PC-3 (cell line): Measurements from ENCODE around the gene PDS5A. TPM values are rescaled to one million over a fixed set of nuclear protein-coding genes. Genes with fewer than 3 reads are reported as not detected.

Experiments used
- ATAC-seq: fragments of 200-7000 bp; cut with Tn5 transposase; 2 replicates; pipeline ENCODE4 v1.9.1; 2020; ENCODE audit warnings: mild to moderate bottlenecking, moderate library complexity
- BruUV-seq: library from RNA; stranded (reverse); fragments of 400-500 nt; replicated peaks from 2 replicates; lab custom pipeline; 2021; lab: Mats Ljungman, UMichigan
- CTCF ChIA-PET: fragments of 300-600 bp; sonication (Branson Sonifier 250); formaldehyde crosslinking; loops from one replicate; lab custom pipeline; 2022; ENCODE audit warnings: antibody characterized with exemption; lab: Charles Lee
- POLR2A ChIA-PET: fragments of 300-600 bp; sonication (Branson Sonifier 250); formaldehyde crosslinking; loops from one replicate; lab custom pipeline; 2022; ENCODE audit warnings: antibody characterized with exemption; ENCODE audit not compliant: unreplicated experiment; lab: Charles Lee
- DNase-seq: peaks from one replicate; pipeline ENCODE4 v3.0.0-alpha.2; 2015
- H2AFZ ChIP-seq: fragments of 300-600 bp; sonication (generic); 2 replicates; pipeline ENCODE4 v1.6.0; 2016; ENCODE audit warnings: antibody characterized with exemption, low read length
- H3F3A ChIP-seq: fragments of 300-600 bp; sonication (generic); one replicate; pipeline ENCODE4 v1.6.0; 2017; ENCODE audit warnings: antibody characterized with exemption, low read length, control low read depth, mild to moderate bottlenecking; ENCODE audit not compliant: unreplicated experiment
- H3K27ac ChIP-seq: fragments of 300-600 bp; sonication (generic); 2 replicates; pipeline ENCODE4 v1.5.1; 2016; ENCODE audit warnings: mild to moderate bottlenecking, low read length
- H3K27me3 ChIP-seq: fragments of 300-600 bp; sonication (generic); 2 replicates; pipeline ENCODE4 v1.6.1; 2016; ENCODE audit warnings: low read length, mixed read lengths
- H3K36me3 ChIP-seq: fragments of 300-600 bp; sonication (generic); 2 replicates; pipeline ENCODE4 v1.6.1; 2016; ENCODE audit warnings: low read depth, mixed run types, low read length, mixed read lengths
- H3K4me1 ChIP-seq: fragments of 300-600 bp; sonication (generic); 2 replicates; pipeline ENCODE4 v1.5.1; 2016; ENCODE audit warnings: low read length; ENCODE audit not compliant: insufficient read depth
- H3K4me2 ChIP-seq: fragments of 300-600 bp; sonication (generic); 2 replicates; pipeline ENCODE4 v1.6.0; 2016; ENCODE audit warnings: low read length
- H3K4me3 ChIP-seq: fragments of 300-600 bp; sonication (generic); 2 replicates; pipeline ENCODE4 v1.5.1; 2016; ENCODE audit warnings: mild to moderate bottlenecking, low read length, mixed read lengths
- H3K79me2 ChIP-seq: fragments of 300-600 bp; sonication (generic); 2 replicates; pipeline ENCODE4 v1.6.1; 2017; ENCODE audit warnings: low read length, mixed read lengths
- H3K9ac ChIP-seq: fragments of 300-600 bp; sonication (generic); 2 replicates; pipeline ENCODE4 v1.6.0; 2016; ENCODE audit warnings: mild to moderate bottlenecking, low read length
- H3K9me2 ChIP-seq: fragments of 300-600 bp; sonication (generic); replicated peaks from 2 replicates; pipeline ENCODE4 v1.6.1; 2016; ENCODE audit warnings: mixed run types, low read length, mixed read lengths
- H3K9me3 ChIP-seq: fragments of 300-600 bp; sonication (generic); 2 replicates; pipeline ENCODE4 v1.6.1; 2016; ENCODE audit warnings: low read length, mixed read lengths
- H4K20me1 ChIP-seq: fragments of 300-600 bp; sonication (generic); 2 replicates; pipeline ENCODE4 v1.6.1; 2016; ENCODE audit warnings: low read length, mixed read lengths
- EZH2 ChIP-seq: fragments of 300-600 bp; sonication (generic); IDR thresholded peaks from one replicate; pipeline ENCODE4 v1.6.1; 2017; ENCODE audit warnings: antibody characterized with exemption, mild to moderate bottlenecking, low read length; ENCODE audit not compliant: unreplicated experiment
- EZH2phosphoT487 ChIP-seq: fragments of 300-600 bp; sonication (generic); IDR thresholded peaks from 2 replicates; pipeline ENCODE4 v1.6.1; 2018; ENCODE audit warnings: mild to moderate bottlenecking, antibody characterized with exemption, low read length, borderline replicate concordance
- intact Hi-C: fragments of 100-400 bp; cut with micrococcal nuclease; formaldehyde crosslinking; loops from 2 replicates; pipeline ENCODE4 v1.9.0; 2023
- total RNA-seq: library from RNA; depleted of rRNA; stranded (reverse); fragments of >200 nt; gene quantifications from 2 replicates; pipeline ENCODE4 v1.2.3, GENCODE V29; 2014
- TF ChIP-seq, protein P1 (sequence below): fragments of 300-600 bp; sonication (generic); conservative IDR thresholded peaks from 2 replicates; pipeline ENCODE4 v1.5.1; 2017; ENCODE audit warnings: antibody characterized with exemption, low read depth, mild to moderate bottlenecking, low read length

PDS5A gene
- total RNA-seq, 1 experiment from 2014 or later: 39.9 TPM

DNA sequence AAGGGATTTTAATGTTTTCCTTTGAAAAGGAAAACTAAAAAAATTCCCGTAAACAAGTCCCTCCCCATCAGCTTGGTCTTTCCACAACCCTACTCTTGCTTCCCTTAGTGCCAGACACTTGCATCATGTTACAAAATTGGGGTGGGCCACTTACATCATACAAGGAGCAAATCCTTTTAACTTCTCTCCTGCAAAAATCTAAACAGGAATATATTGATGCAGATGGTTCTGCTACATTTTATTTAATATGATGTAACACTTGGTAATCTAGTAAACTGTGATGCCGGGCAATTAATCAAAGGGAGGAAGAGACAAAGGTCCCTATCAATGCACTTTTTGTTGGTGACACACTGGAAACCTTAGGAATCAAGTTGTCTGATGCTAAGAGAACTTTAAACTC, 154.5 kb downstream of the PDS5A start:
- no peaks in the 10 kb centered on the region for H3K27me3 ChIP-seq
- no peak overlapping the region for H3K4me2 ChIP-seq
- CTCF ChIA-PET: no interaction called here
- peaks cover 6% of the 10 kb centered on the region; the same call in 1 of the 2 replicates for H3K36me3 ChIP-seq
- POLR2A ChIA-PET: no interaction called here
- H2AFZ ChIP-seq: no peak overlapping the region
- no peak overlapping the region for H3K27ac ChIP-seq
- no peaks in the 10 kb centered on the region for H4K20me1 ChIP-seq
- no peak overlapping the region for H3K4me3 ChIP-seq
- no TSS peak for BruUV-seq
- peaks cover 17% of the 10 kb centered on the region for H3K4me1 ChIP-seq
- no peaks in the 10 kb centered on the region for H3K9me2 ChIP-seq
- TF ChIP-seq EZH2phosphoT487 (no peak), EZH2 (no peak)
- TF ChIP-seq, protein P1, sequence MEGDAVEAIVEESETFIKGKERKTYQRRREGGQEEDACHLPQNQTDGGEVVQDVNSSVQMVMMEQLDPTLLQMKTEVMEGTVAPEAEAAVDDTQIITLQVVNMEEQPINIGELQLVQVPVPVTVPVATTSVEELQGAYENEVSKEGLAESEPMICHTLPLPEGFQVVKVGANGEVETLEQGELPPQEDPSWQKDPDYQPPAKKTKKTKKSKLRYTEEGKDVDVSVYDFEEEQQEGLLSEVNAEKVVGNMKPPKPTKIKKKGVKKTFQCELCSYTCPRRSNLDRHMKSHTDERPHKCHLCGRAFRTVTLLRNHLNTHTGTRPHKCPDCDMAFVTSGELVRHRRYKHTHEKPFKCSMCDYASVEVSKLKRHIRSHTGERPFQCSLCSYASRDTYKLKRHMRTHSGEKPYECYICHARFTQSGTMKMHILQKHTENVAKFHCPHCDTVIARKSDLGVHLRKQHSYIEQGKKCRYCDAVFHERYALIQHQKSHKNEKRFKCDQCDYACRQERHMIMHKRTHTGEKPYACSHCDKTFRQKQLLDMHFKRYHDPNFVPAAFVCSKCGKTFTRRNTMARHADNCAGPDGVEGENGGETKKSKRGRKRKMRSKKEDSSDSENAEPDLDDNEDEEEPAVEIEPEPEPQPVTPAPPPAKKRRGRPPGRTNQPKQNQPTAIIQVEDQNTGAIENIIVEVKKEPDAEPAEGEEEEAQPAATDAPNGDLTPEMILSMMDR: no peak
- no peaks in the 10 kb centered on the region for H3K79me2 ChIP-seq
- no peak overlapping the region for H3K9ac ChIP-seq
- intact Hi-C loops: loop anchor here (10.0 kb wide), 1 partner anchor 128 kb away; the partner anchor contains the start of gene UBE2K
- no peak for DNase-seq
- H3K9me3 ChIP-seq: no peaks in the 10 kb centered on the region
- no peaks in the 10 kb centered on the region for H3F3A ChIP-seq
- ATAC-seq: no peak

DNA sequence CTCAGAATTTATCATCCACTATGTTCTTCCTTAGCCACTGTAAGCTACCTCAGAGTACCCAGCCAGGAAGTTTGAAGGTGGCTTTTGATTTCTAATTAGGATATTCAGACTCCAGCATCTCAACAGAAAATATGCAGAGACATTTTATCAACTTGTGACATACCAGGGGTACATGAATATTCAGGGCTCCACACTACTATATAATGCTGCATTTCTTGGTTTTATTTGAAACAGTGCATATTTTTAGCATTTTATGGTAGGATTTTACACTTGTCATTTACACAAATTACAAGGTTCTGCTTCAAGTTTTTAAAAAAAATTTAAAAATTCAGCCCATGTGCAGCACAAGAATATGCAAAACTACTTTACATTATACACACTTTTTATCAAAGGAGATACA, 155.0 kb downstream of the PDS5A start:
- intact Hi-C loops: loop anchor here (10.0 kb wide), 1 partner anchor 128 kb away; the partner anchor contains the start of gene UBE2K
- no peaks in the 10 kb centered on the region for H4K20me1 ChIP-seq
- no peak overlapping the region for H3K4me3 ChIP-seq
- H3K27me3 ChIP-seq: no peaks in the 10 kb centered on the region
- no TSS peak for BruUV-seq
- POLR2A ChIA-PET: no interaction called here
- no peaks in the 10 kb centered on the region for H3K9me3 ChIP-seq
- no peak overlapping the region for H3K27ac ChIP-seq
- H3K79me2 ChIP-seq: no peaks in the 10 kb centered on the region
- H3K9ac ChIP-seq: no peak overlapping the region
- no peak for ATAC-seq
- CTCF ChIA-PET: no interaction called here
- H3K4me2 ChIP-seq: no peak overlapping the region
- TF ChIP-seq, protein P1: no peak
- TF ChIP-seq EZH2 (no peak), EZH2phosphoT487 (no peak)
- no peaks in the 10 kb centered on the region for H3F3A ChIP-seq
- H2AFZ ChIP-seq: no peak overlapping the region
- no peaks in the 10 kb centered on the region for H3K9me2 ChIP-seq
- H3K4me1 ChIP-seq: peaks cover 17% of the 10 kb centered on the region
- H3K36me3 ChIP-seq: peaks cover 6% of the 10 kb centered on the region; the same call in 1 of the 2 replicates
- no peak for DNase-seq

DNA sequence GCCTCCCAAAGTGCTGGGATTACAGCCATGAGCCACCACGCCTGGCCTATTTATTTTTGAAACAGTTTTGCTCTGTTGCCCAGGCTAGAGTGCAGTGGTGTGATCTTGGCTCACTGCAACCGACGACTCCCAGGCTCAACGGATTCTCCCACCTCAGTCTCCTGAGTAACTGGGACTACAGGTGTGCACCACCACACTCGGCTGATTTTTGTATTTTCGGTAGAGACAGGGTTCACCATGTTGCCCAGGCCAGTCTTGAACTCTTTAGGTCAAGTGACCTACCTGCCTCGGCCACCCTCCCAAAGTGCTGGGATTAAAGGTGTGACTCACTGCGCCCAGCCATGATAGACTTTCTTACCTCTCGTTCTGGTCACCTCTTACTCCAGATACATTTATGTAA, 155.8 kb downstream of the PDS5A start:
- no peaks in the 10 kb centered on the region for H3K9me2 ChIP-seq
- no peaks in the 10 kb centered on the region for H3K27me3 ChIP-seq
- H3K4me3 ChIP-seq: no peak overlapping the region
- H3K9me3 ChIP-seq: no peaks in the 10 kb centered on the region
- ATAC-seq (no peak), DNase-seq (no peak)
- peaks cover 17% of the 10 kb centered on the region for H3K4me1 ChIP-seq
- intact Hi-C loops: loop anchor here (10.0 kb wide), 1 partner anchor 127 kb away; the partner anchor contains the start of gene UBE2K
- ChIA-PET POLR2A (no interaction called here), CTCF (no interaction called here)
- BruUV-seq: no TSS peak
- no peak overlapping the region for H3K9ac ChIP-seq
- no peak overlapping the region for H3K27ac ChIP-seq
- no peaks in the 10 kb centered on the region for H4K20me1 ChIP-seq
- H3F3A ChIP-seq: no peaks in the 10 kb centered on the region
- H3K36me3 ChIP-seq: peaks cover 6% of the 10 kb centered on the region; the same call in 1 of the 2 replicates
- H3K79me2 ChIP-seq: no peaks in the 10 kb centered on the region
- no peak overlapping the region for H3K4me2 ChIP-seq
- TF ChIP-seq EZH2 (no peak), EZH2phosphoT487 (no peak)
- TF ChIP-seq, protein P1: no peak
- no peak overlapping the region for H2AFZ ChIP-seq
